Measurements from ENCODE around the gene MTA1. TPM values are rescaled to one million over a fixed set of nuclear protein-coding genes. Genes with fewer than 3 reads are reported as not detected.

MTA1 gene
- total RNA-seq, 1 donor from 2014 or later: 118 TPM

GRCh38 chr14:105497671-105498429, 78.2 kb downstream of the MTA1 start:
- TF ChIP-seq CTCF (IDR thresholded peaks at IDR 0.05): no peak
- Histone ChIP-seq H3K4me1 (no peaks in the 10 kb centered on the region), H3K36me3 (peaks cover 0 to 10% of the 10 kb centered on the region in 2 donors), H3K27me3 (no peaks in the 10 kb centered on the region), H3K27ac (no peak overlapping the region), H3K9me3 (no peaks in the 10 kb centered on the region), H3K4me3 (no peak overlapping the region)
- intact Hi-C loops (cut with DNase I): no loop called here
- DNase-seq (ENCODE audit: low spot score in 2 of 2): no peak

GRCh38 chr14:105498430-105499255, 79.0 kb downstream of the MTA1 start:
- Histone ChIP-seq H3K27me3 (no peaks in the 10 kb centered on the region), H3K9me3 (no peaks in the 10 kb centered on the region), H3K36me3 (peaks cover 0 to 10% of the 10 kb centered on the region in 2 donors), H3K4me1 (no peaks in the 10 kb centered on the region), H3K27ac (no peak overlapping the region), H3K4me3 (no peak overlapping the region)
- DNase-seq (ENCODE audit: low spot score in 2 of 2): peak in 1 of 2 donors; percentile 58
- intact Hi-C loops (cut with DNase I): no loop called here
- TF ChIP-seq CTCF (IDR thresholded peaks at IDR 0.05): no peak

GRCh38 chr14:105499256-105500035, 79.8 kb downstream of the MTA1 start:
- no peaks in the 10 kb centered on the region for H3K9me3 ChIP-seq
- intact Hi-C loops (cut with DNase I): no loop called here
- H3K27me3 ChIP-seq: no peaks in the 10 kb centered on the region
- H3K27ac ChIP-seq: no peak overlapping the region
- DNase-seq (ENCODE audit: low spot score in 2 of 2): no peak
- H3K4me1 ChIP-seq: no peaks in the 10 kb centered on the region
- H3K4me3 ChIP-seq: no peak overlapping the region
- no peak for TF ChIP-seq CTCF (IDR thresholded peaks at IDR 0.05)
- H3K36me3 ChIP-seq: peaks cover 0 to 10% of the 10 kb centered on the region in 2 donors

- intact Hi-C loops (cut with DNase I): no loop called here
- Histone ChIP-seq H3K4me1 (no peaks in the 10 kb centered on the region), H3K36me3 (peaks cover 0 to 10% of the 10 kb centered on the region in 2 donors), H3K4me3 (no peak overlapping the region), H3K27ac (no peak overlapping the region), H3K27me3 (no peaks in the 10 kb centered on the region), H3K9me3 (no peaks in the 10 kb centered on the region)
- no peak for DNase-seq (ENCODE audit: low spot score in 2 of 2)
- TF ChIP-seq CTCF (IDR thresholded peaks at IDR 0.05): no peak
Observed at GRCh38 chr14:105500036-105500725, 80.6 kb downstream of the MTA1 start.

- H3K36me3 ChIP-seq: peaks cover 0 to 10% of the 10 kb centered on the region in 2 donors
- no peak for DNase-seq (ENCODE audit: low spot score in 2 of 2)
- intact Hi-C loops (cut with DNase I): no loop called here
- no peak overlapping the region for H3K27ac ChIP-seq
- H3K4me1 ChIP-seq: no peaks in the 10 kb centered on the region
- no peaks in the 10 kb centered on the region for H3K9me3 ChIP-seq
- TF ChIP-seq CTCF (IDR thresholded peaks at IDR 0.05): no peak
- no peak overlapping the region for H3K4me3 ChIP-seq
- no peaks in the 10 kb centered on the region for H3K27me3 ChIP-seq
Observed at GRCh38 chr14:105500726-105501101, 81.1 kb downstream of the MTA1 start.
